Lower leg skin (tissue), 3 donors: ENCODE measurements around the gene DBP.

Experiments used
- POLR2A ChIP-seq, 2 donors: fragments of 450-650 bp; IDR thresholded peaks; one replicate each; pipeline ENCODE4 v1.6.1; 2016 to 2017; ENCODE audit warnings: antibody characterized with exemption in 2 of 2, mild to moderate bottlenecking in 1 of 2, moderate library complexity in 1 of 2
- TF ChIP-seq, protein P1 (sequence below), 3 donors: fragments of 450-650 bp; IDR thresholded peaks; one replicate each; pipeline ENCODE4 v1.5.1; 2016; ENCODE audit warnings: antibody characterized with exemption in 3 of 3, mild to moderate bottlenecking in 3 of 3, moderate library complexity in 2 of 3

DNA sequence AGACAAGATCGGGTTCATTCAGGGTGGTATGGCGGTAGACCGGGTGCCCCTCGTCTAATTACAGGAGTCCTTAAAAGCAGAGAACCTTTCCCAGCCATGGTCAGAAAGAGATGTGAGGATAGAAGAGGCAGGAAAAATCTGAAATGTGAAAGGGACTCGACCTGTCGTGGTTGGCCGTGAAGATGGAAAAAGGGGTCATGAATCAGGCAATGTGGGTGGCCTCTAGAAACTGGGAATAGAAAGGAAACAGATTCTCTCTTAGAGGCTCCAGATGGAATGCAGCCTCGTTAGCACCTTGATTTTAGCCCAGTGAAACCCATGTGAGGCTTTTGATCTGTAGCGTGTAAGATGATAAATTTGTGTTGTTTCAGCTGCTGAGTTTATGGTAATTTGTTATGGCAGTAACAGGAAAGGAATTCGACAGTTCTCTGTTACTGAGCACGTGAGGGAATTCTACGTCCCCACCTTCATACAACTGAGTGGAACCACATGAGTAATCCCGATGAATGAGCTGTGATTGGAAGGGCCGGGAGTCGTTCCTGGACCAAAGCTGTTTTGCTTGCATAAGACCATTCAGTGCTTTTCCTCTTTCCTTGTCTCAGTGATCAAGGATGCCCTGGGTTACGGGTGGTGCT lies 19.8 kb upstream of the DBP start:
- TF ChIP-seq, protein P1, sequence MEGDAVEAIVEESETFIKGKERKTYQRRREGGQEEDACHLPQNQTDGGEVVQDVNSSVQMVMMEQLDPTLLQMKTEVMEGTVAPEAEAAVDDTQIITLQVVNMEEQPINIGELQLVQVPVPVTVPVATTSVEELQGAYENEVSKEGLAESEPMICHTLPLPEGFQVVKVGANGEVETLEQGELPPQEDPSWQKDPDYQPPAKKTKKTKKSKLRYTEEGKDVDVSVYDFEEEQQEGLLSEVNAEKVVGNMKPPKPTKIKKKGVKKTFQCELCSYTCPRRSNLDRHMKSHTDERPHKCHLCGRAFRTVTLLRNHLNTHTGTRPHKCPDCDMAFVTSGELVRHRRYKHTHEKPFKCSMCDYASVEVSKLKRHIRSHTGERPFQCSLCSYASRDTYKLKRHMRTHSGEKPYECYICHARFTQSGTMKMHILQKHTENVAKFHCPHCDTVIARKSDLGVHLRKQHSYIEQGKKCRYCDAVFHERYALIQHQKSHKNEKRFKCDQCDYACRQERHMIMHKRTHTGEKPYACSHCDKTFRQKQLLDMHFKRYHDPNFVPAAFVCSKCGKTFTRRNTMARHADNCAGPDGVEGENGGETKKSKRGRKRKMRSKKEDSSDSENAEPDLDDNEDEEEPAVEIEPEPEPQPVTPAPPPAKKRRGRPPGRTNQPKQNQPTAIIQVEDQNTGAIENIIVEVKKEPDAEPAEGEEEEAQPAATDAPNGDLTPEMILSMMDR (IDR thresholded peaks at IDR 0.05), result no peak
- no peak for TF ChIP-seq POLR2A (IDR thresholded peaks at IDR 0.05)
